Stimulated activated CD4-positive, alpha-beta T cell treated with anti-CD3 and anti-CD28 coated beads, Interleukin-1b, Interleukin-23, amount 100 ng/mL, for 4 hours (primary cell): ENCODE measurements around the gene CEP104.

ENCODE experiments used
- DNase-seq, 2 donors: peaks; one replicate each; pipeline ENCODE4 v3.0.0-alpha.2; 2020; ENCODE audit warnings: low read depth in 2 of 2

Gene CEP104

DNA sequence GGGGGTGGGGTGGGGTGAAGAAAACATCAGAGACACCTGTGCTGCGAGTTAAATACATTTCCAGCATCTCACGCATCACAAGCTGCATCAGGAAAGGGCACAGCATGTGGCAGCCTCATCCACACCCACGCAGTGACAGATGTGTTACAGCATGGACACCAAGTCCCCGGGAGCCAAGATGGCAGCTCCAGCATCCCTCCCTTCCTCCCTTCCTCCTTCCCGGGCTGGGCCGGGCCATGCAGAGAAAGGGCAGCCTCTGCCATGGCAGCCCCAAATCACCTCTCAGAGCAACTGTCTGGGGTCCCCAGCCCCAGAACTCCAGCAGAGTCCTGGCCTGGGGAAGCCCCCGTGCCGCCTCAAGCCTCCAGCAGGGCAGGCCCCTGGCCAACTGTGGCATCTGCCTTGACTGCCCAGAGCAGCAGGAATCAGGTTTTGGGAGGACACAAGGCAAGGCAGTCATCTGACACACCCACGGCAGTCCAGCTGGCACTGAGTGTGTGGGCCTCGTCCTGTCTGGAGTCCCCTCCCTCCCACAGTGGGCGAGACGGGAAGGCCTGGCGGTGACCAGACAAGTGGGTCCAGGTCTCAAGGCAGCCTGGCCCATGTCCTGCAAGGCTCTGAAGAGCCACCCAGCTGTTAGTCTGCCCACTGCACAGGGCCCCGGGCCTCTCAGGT, 78.3 kb downstream of the CEP104 start:
- DNase-seq, result no peak

DNA sequence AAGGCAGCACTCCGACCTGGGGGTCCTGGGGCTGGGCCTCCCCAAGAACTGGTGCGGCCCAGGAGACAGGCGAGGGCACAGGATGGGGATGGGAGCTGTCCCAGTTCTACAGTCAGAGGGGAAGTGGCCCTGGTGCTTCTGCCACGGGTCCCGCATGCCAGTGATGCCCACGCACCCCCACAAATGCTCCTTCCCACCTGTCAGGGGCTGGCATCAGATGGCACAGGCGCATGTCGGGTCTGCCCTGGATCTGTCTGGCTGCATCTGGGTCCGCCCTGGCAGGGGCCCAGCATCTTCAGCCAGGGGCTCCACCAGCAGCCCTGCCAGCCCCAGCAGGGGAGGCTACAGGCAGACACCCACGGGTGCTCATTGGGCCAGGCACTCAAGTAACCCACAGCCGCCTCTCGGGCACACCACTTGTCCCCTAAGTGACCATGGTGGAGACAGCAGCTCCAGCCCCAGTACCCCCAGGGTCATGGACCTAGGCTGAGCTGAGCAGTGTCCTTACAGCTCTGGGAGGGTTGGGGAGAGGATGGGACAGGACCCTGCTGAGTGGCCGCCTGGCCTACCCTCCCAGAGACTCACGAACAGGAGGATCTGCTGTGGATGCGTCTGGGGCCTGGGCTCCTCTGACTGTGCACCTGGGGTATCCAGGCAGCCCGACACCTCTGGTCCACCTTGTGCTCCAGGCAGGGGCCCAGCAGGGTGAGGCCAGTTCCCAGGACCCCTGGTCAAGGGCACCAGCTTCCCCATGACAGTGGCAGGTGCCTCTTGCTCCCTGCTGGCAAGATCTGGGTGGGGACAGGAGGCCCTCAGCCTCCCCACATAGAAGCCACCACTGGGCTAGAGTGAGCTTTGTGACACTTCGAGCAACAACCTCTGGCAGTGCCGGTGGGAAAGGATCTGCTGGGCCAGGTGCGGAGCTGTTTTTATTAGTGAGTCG, 79.1 kb downstream of the CEP104 start:
- DNase-seq, result no peak

DNA sequence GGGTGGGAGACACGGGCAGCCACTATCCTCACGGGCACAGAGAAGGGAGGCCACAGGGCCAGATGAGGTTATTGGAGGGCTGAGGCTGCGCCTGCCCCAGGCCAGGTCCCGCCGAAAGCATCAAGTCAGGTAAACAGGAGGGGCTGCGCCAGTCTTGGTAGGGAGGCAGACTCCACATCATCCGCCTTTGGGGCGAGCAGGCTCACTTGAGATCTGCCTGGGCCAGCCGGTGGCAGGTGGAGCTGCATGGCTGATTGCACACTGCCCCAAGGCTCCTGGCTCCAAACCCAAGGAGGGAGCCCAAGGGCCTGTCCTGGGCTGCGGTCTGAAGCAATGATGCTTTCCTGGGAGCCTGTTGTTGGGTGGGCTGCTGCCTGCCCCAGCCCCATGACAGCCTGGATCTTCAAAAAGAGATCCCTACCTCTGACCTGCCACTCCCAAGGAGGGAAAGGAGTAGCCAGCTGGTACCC, 79.9 kb downstream of the CEP104 start:
- no peak for DNase-seq

DNA sequence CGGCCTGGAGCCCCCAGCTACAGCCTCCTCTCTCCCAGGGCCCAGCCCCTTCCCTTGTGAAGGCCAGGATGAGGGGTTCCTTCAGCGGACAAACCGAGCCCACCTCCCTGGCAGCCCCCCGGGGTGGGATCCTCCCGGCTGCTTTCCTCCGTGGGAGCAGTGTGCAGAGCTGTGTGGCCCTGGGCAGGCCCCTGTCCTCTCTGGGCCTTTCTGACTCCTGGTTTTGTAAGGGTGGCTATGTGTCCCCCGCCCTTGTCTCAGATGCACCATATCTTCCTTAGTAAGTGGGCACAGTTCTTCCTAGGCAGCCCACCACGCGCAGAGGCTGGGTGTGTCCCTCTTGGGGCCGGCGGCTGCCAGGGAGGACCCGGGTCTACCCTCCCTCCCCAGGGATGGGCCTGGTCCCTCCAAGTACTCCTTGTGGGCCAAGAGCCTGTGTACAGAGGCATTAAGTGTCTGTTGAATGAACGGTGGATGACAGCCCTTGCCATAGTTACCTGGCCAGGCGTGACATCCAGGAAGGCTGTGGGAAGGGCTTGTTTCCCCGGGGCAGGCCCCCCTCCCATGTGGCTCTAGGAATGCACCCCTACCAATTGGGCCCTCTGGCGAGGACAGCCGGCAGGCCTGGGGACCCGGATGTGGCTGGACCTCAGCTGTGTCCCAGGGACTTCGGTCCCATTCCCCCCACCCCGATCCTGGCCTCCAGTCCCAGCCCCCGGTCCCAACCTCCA, 80.6 kb downstream of the CEP104 start:
- DNase-seq, result no peak

DNA sequence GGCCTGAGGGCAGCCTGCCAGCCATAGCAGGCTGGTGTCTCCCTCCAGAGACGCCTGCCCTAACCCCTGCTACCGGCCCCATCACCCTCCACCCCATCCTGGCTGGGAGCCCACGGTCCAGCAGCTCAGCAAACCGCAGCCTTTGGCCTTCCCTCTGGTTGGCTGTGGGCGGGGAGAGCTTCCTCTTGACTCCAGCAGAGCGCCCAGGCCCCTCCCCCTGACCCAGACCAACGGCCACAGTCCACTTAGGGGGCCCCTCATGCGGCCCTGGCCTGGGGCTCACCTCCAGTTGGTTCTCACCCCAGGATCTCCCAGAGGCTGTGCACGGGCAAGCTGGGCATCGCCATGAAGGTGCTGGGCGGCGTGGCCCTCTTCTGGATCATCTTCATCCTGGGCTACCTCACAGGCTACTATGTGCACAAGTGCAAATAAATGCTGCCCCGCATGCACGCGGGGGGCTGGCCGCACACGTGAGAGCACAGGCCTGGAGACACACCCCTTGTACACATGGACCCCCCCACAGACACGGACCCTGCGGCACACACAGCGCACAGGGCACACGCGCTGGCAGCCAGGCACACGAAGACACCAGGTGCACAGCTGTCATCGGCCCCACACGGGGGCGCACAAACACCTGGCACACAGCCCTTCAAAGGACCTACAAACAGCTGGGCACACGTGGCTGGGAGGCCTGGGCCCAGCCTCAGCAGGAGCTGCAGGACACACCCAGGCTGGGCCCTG, 81.4 kb downstream of the CEP104 start:
- peak in 1 of 2 donors; percentile 46 for DNase-seq

DNA sequence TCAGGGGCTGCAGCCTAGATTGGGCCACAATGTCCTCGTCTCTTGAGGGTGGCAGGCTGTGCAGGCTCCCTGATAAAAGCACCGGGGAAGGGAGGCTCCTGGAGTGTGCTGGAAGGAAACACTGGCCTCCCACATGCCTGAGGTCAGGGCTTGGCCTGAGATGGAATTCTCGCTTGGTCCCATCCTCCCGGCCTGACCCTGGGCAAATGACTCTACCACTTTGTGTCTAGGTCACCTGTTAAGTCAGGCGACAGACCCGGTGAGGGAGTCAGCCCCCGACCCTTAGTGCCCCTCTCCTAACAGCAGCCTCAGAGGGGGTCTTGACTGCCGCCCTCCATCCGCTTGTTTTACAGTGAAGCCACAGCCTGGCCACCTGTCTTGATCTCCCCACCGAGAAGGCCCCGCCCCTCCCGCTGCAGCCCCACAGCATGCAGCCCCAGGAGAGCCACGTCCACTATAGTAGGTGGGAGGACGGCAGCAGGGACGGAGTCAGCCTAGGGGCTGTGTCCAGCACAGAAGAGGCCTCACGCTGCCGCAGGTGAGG, 82.0 kb downstream of the CEP104 start:
- no peak for DNase-seq

DNA sequence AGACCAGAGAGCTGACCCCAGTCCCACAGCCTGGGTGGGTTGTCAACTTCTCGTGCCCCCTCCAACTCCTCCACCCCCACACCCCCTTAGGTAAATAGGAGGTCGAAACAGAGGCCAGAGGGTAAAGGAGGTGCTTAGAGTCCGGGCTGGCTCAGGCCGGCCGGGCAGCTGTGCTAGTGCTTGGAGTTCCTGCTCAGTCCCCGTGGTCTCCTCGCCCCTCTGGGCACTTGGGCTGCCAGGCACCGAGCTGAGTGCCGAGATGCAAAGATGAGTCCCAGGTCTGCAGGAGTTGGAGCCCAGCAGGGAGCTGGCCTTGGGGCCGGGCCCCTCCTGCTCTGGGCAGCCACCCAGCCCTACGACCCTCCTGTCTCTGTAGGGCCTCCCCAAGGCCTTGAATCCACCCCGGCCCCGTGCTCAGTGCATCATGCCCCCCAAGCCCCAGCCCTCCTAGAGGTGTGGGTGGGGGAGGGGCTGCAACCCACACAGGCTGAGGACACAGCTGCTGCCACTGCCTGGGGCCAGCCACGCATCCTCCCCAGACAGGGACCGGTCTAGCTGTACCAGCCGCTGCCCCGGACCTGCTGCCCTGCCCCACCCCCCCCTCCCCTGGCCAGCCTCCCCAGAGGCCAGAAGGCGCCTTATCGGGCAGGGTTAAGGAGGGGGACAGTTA, 82.6 kb downstream of the CEP104 start:
- no peak for DNase-seq

DNA sequence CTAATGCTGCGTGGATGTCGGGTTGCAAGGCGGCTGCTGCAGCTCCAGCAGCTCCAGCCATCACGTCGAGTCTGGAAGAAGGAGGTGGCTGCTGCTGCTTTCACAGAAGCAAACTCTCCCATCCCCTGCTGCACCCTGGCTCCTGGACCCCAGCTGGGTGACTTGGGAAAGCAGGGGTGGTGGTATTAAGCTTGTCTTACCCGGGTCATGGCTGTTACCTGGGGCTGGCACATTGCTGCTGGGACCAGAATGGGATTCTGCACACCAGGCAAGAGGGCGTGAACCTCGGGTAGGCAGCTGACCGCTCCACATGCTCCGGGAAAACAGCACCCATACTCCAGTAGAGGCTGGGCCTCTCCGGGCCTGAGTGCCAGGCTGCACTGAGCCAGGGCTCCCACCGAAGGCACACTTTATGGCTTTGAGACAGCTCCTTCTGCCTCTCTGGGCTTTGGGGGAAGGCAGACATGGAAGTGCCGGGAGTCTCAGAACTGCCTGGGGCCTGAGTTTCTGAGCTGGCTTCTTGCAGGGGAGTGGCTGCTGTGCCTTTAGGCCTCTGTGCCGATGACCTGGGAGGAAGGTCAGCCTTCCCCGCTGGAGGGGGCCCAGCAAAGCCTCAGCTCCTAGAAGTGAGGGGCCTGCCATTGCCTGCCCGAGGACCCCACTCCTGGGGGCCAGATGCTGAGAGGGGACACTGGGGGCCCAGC, 83.3 kb downstream of the CEP104 start:
- no peak for DNase-seq

DNA sequence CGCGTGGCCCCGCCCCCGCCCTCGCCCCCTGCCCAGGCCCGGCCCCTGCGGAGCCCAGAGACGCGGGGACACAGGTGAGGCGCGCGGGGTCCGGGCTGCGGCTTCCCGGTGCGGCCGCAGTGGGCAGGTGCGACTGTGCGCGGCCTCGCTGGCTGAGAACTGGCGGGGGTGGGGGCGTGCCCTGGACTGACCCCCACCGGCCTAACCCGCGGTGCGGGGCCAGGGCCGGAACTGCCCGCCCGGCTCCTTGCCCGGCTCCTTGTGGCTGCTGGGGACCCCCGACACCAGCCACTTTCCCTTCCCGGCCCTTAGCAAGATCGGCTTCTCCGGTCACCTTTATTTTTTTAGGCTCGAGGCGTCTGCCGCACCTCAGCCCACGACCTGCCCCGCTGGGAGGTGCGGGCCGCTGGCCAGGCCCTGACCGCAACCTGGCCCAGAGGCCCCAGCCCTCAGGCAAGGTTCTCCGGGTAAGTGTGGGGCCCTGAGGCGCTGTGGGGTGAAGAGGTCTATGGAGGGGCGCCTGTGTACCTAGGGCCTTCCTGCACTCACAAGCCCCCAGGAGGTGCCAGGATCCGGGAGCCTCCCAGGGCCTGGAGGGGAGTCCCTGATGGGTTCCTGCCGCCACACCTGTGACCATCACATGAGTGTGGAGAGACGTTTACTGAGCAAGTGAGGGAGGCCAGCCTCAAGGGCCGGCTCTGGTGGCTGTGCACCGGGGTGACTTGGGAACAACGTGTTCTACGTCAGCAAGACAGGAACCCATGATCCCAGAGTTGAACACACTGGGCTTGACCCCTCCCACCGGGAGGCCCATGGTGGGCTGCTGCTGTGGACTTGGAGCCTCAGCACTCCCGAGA, 84.1 kb downstream of the CEP104 start, which contains the start of gene SMIM1:
Gene SMIM1 (plus strand): TSS at position 35 of the 857 bp plus-strand sequence. CDS start 2,625 bp downstream, outside the sequence.
- DNase-seq, result no peak

DNA sequence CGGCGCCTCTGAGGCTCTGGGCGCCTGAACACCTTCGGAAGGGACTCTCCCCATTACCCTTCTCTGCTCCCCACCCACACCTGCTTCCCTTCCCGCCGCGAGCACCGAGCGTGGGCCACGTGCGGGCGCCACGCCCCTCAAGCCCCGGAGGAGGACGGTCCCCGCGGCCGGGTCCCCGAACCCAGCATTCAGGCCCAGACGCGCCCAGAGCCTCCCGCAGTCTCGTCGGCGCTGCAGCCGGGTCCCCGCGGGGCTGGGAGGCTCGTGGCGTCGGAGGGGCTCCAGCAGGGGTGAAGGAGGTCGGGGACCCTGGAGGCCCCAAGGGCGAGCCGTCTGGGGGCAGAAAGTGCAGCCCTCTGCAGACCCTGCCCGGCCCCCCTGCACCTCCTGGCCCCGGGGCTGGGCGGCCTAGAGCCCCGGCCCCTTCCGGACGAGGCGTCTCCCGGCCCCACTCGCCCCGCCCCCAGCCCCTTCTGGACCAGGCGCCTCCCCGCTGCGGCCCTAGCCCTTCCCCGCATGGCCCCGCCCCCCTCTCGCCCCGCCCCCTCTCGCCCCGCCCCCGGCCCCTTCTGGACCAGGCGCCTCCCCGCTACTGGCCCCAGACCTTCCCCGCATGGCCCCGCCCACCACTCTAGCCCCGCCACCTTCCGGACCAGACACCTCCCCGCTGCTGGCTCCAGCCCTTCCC, 84.8 kb downstream of the CEP104 start:
- peak; percentile 72 to 83 for DNase-seq

DNA sequence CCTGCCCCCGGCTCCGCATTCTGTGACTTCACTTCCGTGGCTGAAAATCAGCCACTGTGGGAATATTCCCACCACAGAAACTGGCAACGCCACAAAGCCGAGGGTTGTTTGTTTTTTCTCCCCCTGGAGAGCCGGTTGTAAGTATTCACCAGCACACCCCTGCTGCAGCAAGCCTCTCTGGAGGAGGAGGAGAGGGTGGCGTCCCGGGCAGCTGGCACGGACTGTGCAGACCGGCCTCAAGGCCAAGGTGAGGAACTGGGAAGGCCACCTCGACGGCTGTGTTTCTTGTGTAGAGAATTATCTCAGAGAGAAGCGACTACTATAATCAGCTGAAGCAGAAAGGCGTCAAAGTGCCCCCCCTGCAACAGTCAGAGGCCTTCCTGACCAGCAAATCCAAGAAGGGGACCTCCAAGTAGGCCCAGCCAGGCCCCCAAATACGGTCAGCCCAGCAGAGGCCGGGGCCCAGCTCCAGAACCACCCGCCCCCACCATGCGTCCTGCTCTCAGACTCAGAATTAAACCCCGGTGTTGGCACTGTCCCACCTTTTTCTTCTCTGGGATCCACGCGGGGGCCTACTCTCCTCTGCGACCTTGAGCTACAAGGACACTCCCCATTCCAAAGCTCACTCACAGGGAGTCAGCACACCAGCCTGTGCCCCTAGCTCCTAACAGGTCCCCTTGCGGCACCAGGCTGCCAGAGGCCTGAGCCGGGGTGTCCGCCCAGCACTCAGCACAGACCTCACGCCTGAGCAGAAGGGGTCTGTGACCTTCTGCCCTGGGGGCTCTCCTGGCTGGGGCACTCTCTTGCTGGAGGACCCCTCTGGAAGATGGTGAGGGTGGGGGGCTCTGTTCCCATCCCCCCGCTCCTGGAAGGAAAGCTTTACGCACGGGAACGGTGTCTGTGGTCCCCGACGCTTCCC, 85.6 kb downstream of the CEP104 start:
- no peak for DNase-seq

DNA sequence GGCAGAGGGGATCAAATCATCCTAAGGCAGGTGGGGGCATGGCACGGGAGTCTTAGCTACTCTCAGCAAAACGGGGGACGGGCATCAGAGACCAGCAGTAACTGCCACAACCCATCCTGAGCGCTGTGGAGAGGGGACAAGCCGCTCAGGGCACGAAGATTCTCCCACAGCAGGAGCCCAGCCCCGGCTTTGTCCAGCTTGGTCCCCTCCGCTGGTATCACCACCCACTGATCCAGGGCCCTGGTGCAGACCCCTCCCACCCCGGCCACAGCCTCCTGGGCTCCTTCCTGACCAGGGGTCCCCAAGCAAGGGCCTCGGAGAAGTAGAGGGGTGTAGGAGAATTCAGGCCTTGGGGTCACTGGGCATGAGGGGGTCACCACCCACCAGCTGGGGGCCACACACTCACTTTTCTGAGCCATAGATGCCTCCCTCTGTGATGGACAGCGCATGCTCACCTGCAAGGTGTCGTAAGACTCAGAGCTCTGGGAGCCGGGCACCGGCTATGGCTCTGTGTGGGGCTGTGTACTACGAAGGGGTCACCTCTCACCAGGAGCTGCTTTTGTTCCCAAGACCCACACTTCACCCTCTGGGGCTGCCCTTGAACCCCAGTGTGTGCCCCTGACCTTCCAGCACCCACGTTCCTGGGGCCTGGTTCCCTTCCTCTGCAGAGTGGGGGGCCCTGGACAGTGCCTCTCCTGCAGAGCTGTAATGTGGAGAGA, 86.8 kb downstream of the CEP104 start:
- DNase-seq, result no peak

DNA sequence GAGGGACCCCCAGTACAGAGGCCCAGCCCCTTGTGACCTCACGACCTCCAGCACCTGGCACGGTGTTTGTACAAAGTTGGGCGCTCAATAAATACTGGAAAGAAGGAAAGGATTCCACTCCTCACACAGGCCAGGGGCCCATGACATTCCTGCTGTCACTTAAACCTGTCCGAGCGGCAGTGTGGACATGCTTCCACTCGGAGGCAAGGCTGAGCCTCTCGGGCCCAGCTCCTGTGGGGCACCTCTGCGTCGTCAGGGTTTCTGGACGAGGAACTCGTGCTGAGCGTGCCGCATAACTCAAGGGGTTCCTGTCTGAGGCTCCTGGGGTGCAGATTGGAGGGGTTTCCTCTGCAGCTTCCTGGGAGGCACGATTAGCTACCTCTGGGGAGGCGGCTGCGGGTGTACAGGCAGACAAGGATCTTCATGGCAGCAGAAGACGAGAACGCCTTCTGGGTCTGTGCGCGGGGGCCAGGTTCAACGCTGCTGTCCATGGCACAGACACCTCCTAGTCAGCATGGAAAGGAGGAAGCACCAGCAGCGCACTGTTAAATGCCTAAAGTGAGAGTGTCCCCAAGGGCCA, 88.1 kb downstream of the CEP104 start:
- DNase-seq, result no peak

DNA sequence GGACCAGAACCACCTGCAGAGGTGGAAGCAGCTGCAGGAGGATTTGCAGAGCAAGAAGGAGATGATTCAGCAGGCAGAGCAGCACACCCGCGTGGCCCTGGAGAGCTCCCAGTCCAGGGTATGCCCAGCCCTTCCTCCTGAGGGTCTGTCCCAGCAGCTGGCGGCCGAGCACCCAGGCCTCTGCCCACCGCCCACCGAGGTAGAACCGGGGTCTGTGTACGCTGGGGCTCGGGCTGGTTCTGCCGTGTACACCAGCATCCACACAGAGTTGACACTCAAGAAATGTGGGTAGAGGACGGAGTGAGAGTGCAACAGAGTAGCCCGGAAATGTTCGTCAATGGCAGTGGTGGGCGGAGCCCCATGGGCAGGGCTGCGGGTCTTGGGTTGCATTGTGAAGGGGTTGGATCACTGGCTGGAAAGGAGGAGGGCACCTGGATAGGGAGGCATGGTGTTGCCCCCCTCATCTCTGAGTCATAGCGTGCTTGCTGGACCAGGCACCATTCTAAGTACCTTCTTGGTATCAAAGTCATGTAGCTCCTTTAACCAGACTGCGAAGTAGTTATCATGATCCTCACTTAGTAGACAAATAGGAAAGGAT, 89.6 kb downstream of the CEP104 start:
- no peak for DNase-seq

DNA sequence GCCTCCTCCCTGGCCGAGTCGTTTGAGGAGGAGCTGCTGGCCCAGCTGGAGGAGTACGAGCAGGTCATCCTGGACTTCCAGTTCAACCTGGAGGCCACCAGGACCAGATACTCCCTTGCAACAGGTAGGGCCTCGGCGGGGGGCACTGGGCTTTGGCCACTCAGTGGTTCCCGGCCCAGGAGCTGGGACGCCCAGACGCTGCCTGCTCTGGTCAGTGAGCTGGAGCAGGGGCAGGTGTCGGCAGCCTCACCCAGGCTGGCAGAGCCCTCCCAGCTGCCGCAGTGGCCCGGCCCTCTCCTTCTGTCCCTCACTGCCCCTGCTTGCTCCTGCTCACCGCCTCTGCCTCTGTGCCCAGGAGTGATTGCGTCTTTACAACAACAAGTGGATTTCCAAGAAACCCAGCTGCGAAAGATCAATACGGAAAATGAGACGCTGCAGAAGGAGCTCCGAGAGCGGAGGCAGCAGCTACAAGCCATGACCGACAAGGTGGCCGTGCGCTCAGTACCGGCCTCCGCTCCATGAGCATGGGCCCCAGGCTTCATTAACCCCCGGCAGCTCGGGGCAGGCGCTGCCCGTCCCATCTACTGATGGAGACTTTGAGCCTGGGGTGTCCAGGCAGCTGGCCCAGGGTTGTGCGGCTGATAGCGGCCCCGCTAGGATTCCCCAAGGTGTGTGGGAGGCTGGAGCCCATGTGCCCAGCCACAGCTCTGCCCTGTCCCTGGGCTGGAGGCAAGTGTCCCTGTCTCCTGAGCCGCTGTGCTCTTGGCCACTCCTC, 93.5 kb downstream of the CEP104 start:
- no peak for DNase-seq
